HEK293 (cell line): ENCODE data around the gene CTR9.

ENCODE experiments used
- CTCF ChIA-PET: fragments of 350-600 bp; formaldehyde crosslinking; extraction: SDS; loops from one replicate; lab custom pipeline; 2021; ENCODE audit warnings: antibody characterized with exemption; lab: Yijun Ruan, JAX
- POLR2A ChIA-PET: fragments of 300-600 bp; formaldehyde crosslinking; extraction: SDS; loops from one replicate; lab custom pipeline; 2020; ENCODE audit warnings: antibody characterized with exemption, inconsistent platforms; lab: Yijun Ruan, JAX
- H3K27ac ChIP-seq: fragments of 200-500 bp; sonication (Bioruptor generic); 2 replicates; pipeline ENCODE4 v1.5.1; 2014; ENCODE audit warnings: low read depth, low read length, control low read depth, inconsistent platforms; ENCODE audit errors: extremely low read depth
- H3K36me3 ChIP-seq, 2 experiments: fragments of 200-500 bp in 1 of 2; sonication (Bioruptor generic) in 1 of 2; 1 replicate in 1 of 2; 2 replicates in 1 of 2; pipeline ENCODE4 v1.5.1; 2014 to 2017; ENCODE audit warnings: inconsistent platforms in 2 of 2, low read length in 2 of 2; ENCODE audit not compliant: control insufficient read depth in 2 of 2, insufficient read depth in 1 of 2
- H3K4me1 ChIP-seq: fragments of 200-500 bp; sonication (Bioruptor generic); 2 replicates; pipeline ENCODE4 v1.5.1; 2014; ENCODE audit warnings: mild to moderate bottlenecking, low read length, inconsistent platforms; ENCODE audit not compliant: control insufficient read depth, insufficient read depth
- H3K4me3 ChIP-seq: 2 replicates; pipeline ENCODE4 v1.5.1; 2011; ENCODE audit warnings: low read depth, mild to moderate bottlenecking, control low read depth, low read length, moderate library complexity
- H3K9me3 ChIP-seq: fragments of 200-500 bp; sonication (Bioruptor generic); 2 replicates; pipeline ENCODE4 v1.5.1; 2014; ENCODE audit warnings: low read depth, low read length, inconsistent platforms; ENCODE audit not compliant: control insufficient read depth, insufficient read depth
- BCL6B ChIP-seq: fragments of 450-650 bp; formaldehyde crosslinking; IDR thresholded peaks from 2 replicates; pipeline ENCODE4 v1.5.1; 2017; ENCODE audit warnings: missing biosample characterization, missing genetic modification characterization
- INSM2 ChIP-seq: fragments of 450-650 bp; formaldehyde crosslinking; IDR thresholded peaks from 2 replicates; pipeline ENCODE4 v1.5.1; 2016; ENCODE audit warnings: missing biosample characterization, missing genetic modification characterization
- KLF9 ChIP-seq: fragments of 450-650 bp; formaldehyde crosslinking; IDR thresholded peaks from 2 replicates; pipeline ENCODE4 v1.5.1; 2016; ENCODE audit warnings: missing biosample characterization, missing genetic modification characterization, low read depth
- RBAK ChIP-seq: fragments of 450-650 bp; formaldehyde crosslinking; IDR thresholded peaks from 2 replicates; pipeline ENCODE4 v1.5.1; 2016; ENCODE audit warnings: missing biosample characterization, missing genetic modification characterization
- WT1 ChIP-seq: fragments of 450-650 bp; formaldehyde crosslinking; IDR thresholded peaks from 2 replicates; pipeline ENCODE4 v1.5.1; 2016; ENCODE audit warnings: missing biosample characterization, missing genetic modification characterization
- ZBTB17 ChIP-seq: fragments of 450-650 bp; formaldehyde crosslinking; IDR thresholded peaks from 2 replicates; pipeline ENCODE4 v1.5.1; 2016; ENCODE audit warnings: missing biosample characterization, missing genetic modification characterization
- ZBTB48 ChIP-seq: fragments of 450-650 bp; formaldehyde crosslinking; IDR thresholded peaks from 2 replicates; pipeline ENCODE4 v1.5.1; 2016; ENCODE audit warnings: missing biosample characterization, missing genetic modification characterization
- ZBTB7A ChIP-seq: fragments of 450-650 bp; formaldehyde crosslinking; IDR thresholded peaks from 2 replicates; pipeline ENCODE4 v1.5.1; 2016; ENCODE audit warnings: low read depth, missing biosample characterization, missing genetic modification characterization
- ZFP3 ChIP-seq: fragments of 450-650 bp; formaldehyde crosslinking; IDR thresholded peaks from 2 replicates; pipeline ENCODE4 v1.5.1; 2016; ENCODE audit warnings: low read depth, missing biosample characterization, missing genetic modification characterization
- ZNF211 ChIP-seq: fragments of 450-650 bp; formaldehyde crosslinking; IDR thresholded peaks from 2 replicates; pipeline ENCODE4 v1.5.1; 2016; ENCODE audit warnings: low read depth, missing biosample characterization, missing genetic modification characterization
- ZNF24 ChIP-seq: fragments of 450-650 bp; formaldehyde crosslinking; IDR thresholded peaks from 2 replicates; pipeline ENCODE4 v1.5.1; 2016; ENCODE audit warnings: missing biosample characterization, missing genetic modification characterization
- ZNF274 ChIP-seq, 2 experiments: fragments of 200-500 bp in 1 of 2; fragments of 450-650 bp in 1 of 2; sonication (Bioruptor generic) in 1 of 2; formaldehyde crosslinking in 1 of 2; IDR thresholded peaks; 2 replicates each; pipeline versions ENCODE4 v1.5.1 to v1.6.1; 2014 to 2016; ENCODE audit warnings: borderline replicate concordance in 1 of 2, inconsistent platforms in 1 of 2, low read length in 1 of 2, missing biosample characterization in 1 of 2, missing genetic modification characterization in 1 of 2
- ZNF302 ChIP-seq: fragments of 450-650 bp; formaldehyde crosslinking; IDR thresholded peaks from 2 replicates; pipeline ENCODE4 v1.5.1; 2016; ENCODE audit warnings: missing biosample characterization, missing genetic modification characterization, low read depth
- ZNF324 ChIP-seq: fragments of 450-650 bp; formaldehyde crosslinking; IDR thresholded peaks from 2 replicates; pipeline ENCODE4 v1.5.1; 2016; ENCODE audit warnings: missing biosample characterization, missing genetic modification characterization
- ZNF521 ChIP-seq: fragments of 450-650 bp; formaldehyde crosslinking; IDR thresholded peaks from 2 replicates; pipeline ENCODE4 v1.5.1; 2017; ENCODE audit warnings: missing biosample characterization, mild to moderate bottlenecking, missing genetic modification characterization
- ZNF544 ChIP-seq: fragments of 450-650 bp; formaldehyde crosslinking; IDR thresholded peaks from 2 replicates; pipeline ENCODE4 v1.5.0; 2017; ENCODE audit warnings: missing biosample characterization, missing genetic modification characterization
- ZNF548 ChIP-seq: fragments of 450-650 bp; formaldehyde crosslinking; IDR thresholded peaks from 2 replicates; pipeline ENCODE4 v1.5.1; 2016; ENCODE audit warnings: missing biosample characterization, missing genetic modification characterization
- ZNF610 ChIP-seq: fragments of 450-650 bp; formaldehyde crosslinking; IDR thresholded peaks from 2 replicates; pipeline ENCODE4 v1.5.1; 2016; ENCODE audit warnings: missing biosample characterization, missing genetic modification characterization, borderline replicate concordance
- ZNF621 ChIP-seq: fragments of 450-650 bp; formaldehyde crosslinking; IDR thresholded peaks from 2 replicates; pipeline ENCODE4 v1.5.1; 2017; ENCODE audit warnings: missing biosample characterization, missing genetic modification characterization
- ZNF76 ChIP-seq: fragments of 450-650 bp; formaldehyde crosslinking; IDR thresholded peaks from 2 replicates; pipeline ENCODE4; 2016; ENCODE audit warnings: low read depth, missing biosample characterization, missing genetic modification characterization, borderline replicate concordance
- ZNF837 ChIP-seq: fragments of 450-650 bp; formaldehyde crosslinking; IDR thresholded peaks from 2 replicates; pipeline ENCODE4 v1.5.1; 2016; ENCODE audit warnings: missing biosample characterization, missing genetic modification characterization
- TF ChIP-seq, protein P1 (sequence below): fragments of 450-650 bp; formaldehyde crosslinking; IDR thresholded peaks from 2 replicates; pipeline ENCODE4 v1.5.1; 2016; ENCODE audit warnings: missing biosample characterization, missing genetic modification characterization
- TF ChIP-seq, protein P2 (sequence below): fragments of 450-650 bp; formaldehyde crosslinking; IDR thresholded peaks from 2 replicates; pipeline ENCODE4 v1.5.1; 2016; ENCODE audit warnings: missing biosample characterization, missing genetic modification characterization, borderline replicate concordance

CTR9 gene

GRCh38 chr11:10793470-10794255 is 42.6 kb downstream of the CTR9 start:
- TF ChIP-seq INSM2 (tag by site-specific recombination) (no peak), ZNF324 (tag by site-specific recombination) (no peak), ZNF302 (tag by site-specific recombination) (no peak), ZNF211 (no peak), WT1 (tag by site-specific recombination) (no peak), RBAK (tag by site-specific recombination) (no peak), ZNF837 (tag by site-specific recombination) (no peak), ZNF521 (tag by site-specific recombination) (no peak), ZNF24 (no peak), KLF9 (tag by site-specific recombination) (no peak), BCL6B (tag by site-specific recombination) (no peak), ZFP3 (tag by site-specific recombination) (no peak), ZNF76 (tag by site-specific recombination) (no peak), ZBTB17 (tag by site-specific recombination) (no peak), ZNF544 (tag by site-specific recombination) (no peak), ZBTB48 (tag by site-specific recombination) (no peak), ZNF548 (tag by site-specific recombination) (no peak), ZBTB7A (tag by site-specific recombination) (no peak)
- TF ChIP-seq, protein P1, sequence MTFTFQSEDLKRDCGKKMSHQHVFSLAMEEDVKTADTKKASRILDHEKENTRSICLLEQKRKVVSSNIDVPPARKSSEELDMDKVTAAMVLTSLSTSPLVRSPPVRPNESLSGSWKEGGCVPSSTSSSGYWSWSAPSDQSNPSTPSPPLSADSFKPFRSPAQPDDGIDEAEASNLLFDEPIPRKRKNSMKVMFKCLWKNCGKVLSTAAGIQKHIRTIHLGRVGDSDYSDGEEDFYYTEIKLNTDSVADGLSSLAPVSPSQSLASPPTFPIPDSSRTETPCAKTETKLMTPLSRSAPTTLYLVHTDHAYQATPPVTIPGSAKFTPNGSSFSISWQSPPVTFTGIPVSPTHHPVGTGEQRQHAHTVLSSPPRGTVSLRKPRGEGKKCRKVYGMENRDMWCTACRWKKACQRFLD (tag by site-specific recombination), result no peak
- H3K4me3 ChIP-seq, result no peak overlapping the region
- POLR2A ChIA-PET, result interaction anchor here (0.5 to 6.5 kb wide), 11 partner anchors 8 to 472 kb away, joined by 3 to 72 read pairs (median 4); partner anchors contain the start of genes CTR9 and EIF4G2
- no peak overlapping the region for H3K27ac ChIP-seq
- H3K4me1 ChIP-seq, result no peaks in the 10 kb centered on the region
- CTCF ChIA-PET, result interaction anchor here (0.5 to 6.3 kb wide), 39 partner anchors 10 to 1250 kb away, joined by 3 to 97 read pairs (median 4); no protein-coding TSS in a partner anchor
- no peaks in the 10 kb centered on the region for H3K9me3 ChIP-seq
- peaks cover 3 to 34% of the 10 kb centered on the region in 2 experiments; a peak in 2 of 3 replicates for H3K36me3 ChIP-seq

- Histone ChIP-seq H3K4me3 (no peak overlapping the region), H3K27ac (no peak overlapping the region), H3K9me3 (no peaks in the 10 kb centered on the region), H3K4me1 (no peaks in the 10 kb centered on the region), H3K36me3 (peaks cover 16 to 60% of the 10 kb centered on the region in 2 experiments; a peak in 2 of 3 replicates)
- POLR2A ChIA-PET, result interaction anchor here (0.8 to 5.6 kb wide), 7 partner anchors 10 to 225 kb away, joined by 3 to 95 read pairs (median 3); partner anchors contain the start of genes EIF4G2 and ZBED5
- CTCF ChIA-PET, result interaction anchor here (1.3 to 1.6 kb wide), 3 partner anchors 26 to 225 kb away, joined by 3 to 5 read pairs (median 4); no protein-coding TSS in a partner anchor
- TF ChIP-seq, protein P2, sequence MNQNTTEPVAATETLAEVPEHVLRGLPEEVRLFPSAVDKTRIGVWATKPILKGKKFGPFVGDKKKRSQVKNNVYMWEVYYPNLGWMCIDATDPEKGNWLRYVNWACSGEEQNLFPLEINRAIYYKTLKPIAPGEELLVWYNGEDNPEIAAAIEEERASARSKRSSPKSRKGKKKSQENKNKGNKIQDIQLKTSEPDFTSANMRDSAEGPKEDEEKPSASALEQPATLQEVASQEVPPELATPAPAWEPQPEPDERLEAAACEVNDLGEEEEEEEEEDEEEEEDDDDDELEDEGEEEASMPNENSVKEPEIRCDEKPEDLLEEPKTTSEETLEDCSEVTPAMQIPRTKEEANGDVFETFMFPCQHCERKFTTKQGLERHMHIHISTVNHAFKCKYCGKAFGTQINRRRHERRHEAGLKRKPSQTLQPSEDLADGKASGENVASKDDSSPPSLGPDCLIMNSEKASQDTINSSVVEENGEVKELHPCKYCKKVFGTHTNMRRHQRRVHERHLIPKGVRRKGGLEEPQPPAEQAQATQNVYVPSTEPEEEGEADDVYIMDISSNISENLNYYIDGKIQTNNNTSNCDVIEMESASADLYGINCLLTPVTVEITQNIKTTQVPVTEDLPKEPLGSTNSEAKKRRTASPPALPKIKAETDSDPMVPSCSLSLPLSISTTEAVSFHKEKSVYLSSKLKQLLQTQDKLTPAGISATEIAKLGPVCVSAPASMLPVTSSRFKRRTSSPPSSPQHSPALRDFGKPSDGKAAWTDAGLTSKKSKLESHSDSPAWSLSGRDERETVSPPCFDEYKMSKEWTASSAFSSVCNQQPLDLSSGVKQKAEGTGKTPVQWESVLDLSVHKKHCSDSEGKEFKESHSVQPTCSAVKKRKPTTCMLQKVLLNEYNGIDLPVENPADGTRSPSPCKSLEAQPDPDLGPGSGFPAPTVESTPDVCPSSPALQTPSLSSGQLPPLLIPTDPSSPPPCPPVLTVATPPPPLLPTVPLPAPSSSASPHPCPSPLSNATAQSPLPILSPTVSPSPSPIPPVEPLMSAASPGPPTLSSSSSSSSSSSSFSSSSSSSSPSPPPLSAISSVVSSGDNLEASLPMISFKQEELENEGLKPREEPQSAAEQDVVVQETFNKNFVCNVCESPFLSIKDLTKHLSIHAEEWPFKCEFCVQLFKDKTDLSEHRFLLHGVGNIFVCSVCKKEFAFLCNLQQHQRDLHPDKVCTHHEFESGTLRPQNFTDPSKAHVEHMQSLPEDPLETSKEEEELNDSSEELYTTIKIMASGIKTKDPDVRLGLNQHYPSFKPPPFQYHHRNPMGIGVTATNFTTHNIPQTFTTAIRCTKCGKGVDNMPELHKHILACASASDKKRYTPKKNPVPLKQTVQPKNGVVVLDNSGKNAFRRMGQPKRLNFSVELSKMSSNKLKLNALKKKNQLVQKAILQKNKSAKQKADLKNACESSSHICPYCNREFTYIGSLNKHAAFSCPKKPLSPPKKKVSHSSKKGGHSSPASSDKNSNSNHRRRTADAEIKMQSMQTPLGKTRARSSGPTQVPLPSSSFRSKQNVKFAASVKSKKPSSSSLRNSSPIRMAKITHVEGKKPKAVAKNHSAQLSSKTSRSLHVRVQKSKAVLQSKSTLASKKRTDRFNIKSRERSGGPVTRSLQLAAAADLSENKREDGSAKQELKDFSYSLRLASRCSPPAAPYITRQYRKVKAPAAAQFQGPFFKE (tag by site-specific recombination), result no peak
- TF ChIP-seq ZNF274 (IDR thresholded peaks at IDR 0.05; ENCODE audit: low read length), result no peak
- TF ChIP-seq ZNF274 (tag by site-specific recombination; IDR thresholded peaks at IDR 0.05; ENCODE audit: borderline replicate concordance), result no peak
- no peak for TF ChIP-seq ZNF610 (tag by site-specific recombination)
- no peak for TF ChIP-seq ZNF621 (tag by site-specific recombination)
Measured at GRCh38 chr11:10796191-10796590, 45.1 kb downstream of the CTR9 start.
